Activated T-helper 1 cell treated with anti-CD3 and anti-CD28 coated beads, Interleukin-2, amount 50 U/mL, for 16 hours (primary cell): Measurements from ENCODE around the gene OR14A16.

ENCODE experiments used
- DNase-seq, 2 donors: peaks; one replicate each; pipeline ENCODE4 v3.0.0-alpha.2; 2020; ENCODE audit warnings: low read depth in 1 of 2, low spot score in 1 of 2

Gene OR14A16

GRCh38 chr1:247824023-247824422 lies at the start of gene OR14A16:
OR14A16 (minus strand) TSS chr1:247824119; CDS start chr1:247815729, 8,390 bp downstream.
- DNase-seq: no peak

GRCh38 chr1:247865416-247865815 lies 41.5 kb upstream of the OR14A16 start:
- DNase-seq: no peak

- no peak for DNase-seq
These were observed 40.7 kb upstream of the OR14A16 start for GRCh38 chr1:247864644-247865043.

GRCh38 chr1:247862756-247863155 lies 38.8 kb upstream of the OR14A16 start:
- DNase-seq: no peak

GRCh38 chr1:247857985-247858619 lies 34.2 kb upstream of the OR14A16 start:
- no peak for DNase-seq

GRCh38 chr1:247857069-247857984 lies 33.4 kb upstream of the OR14A16 start, which contains the start of gene TRIM58:
TRIM58 (plus strand) TSS chr1:247857187; CDS start chr1:247857247, 60 bp downstream.
- DNase-seq: no peak

- DNase-seq: no peak
These were observed 32.0 kb upstream of the OR14A16 start for GRCh38 chr1:247855911-247856310.

GRCh38 chr1:247854899-247855545 lies 31.1 kb upstream of the OR14A16 start:
- DNase-seq: no peak

GRCh38 chr1:247849616-247850015 lies 25.7 kb upstream of the OR14A16 start:
- no peak for DNase-seq

- no peak for DNase-seq
These were observed 24.4 kb upstream of the OR14A16 start for GRCh38 chr1:247848346-247848745.

GRCh38 chr1:247845693-247846017 lies 21.7 kb upstream of the OR14A16 start:
- no peak for DNase-seq

- DNase-seq: no peak
These were observed 21.2 kb upstream of the OR14A16 start for GRCh38 chr1:247845011-247845692.

- DNase-seq: no peak
These were observed 19.5 kb upstream of the OR14A16 start for GRCh38 chr1:247843411-247843810.

- no peak for DNase-seq
These were observed 17.9 kb upstream of the OR14A16 start, which contains the start of gene OR11L1 for GRCh38 chr1:247841796-247842195. OR11L1 (minus strand) TSS chr1:247841896; CDS start chr1:247841896, 0 bp downstream.

GRCh38 chr1:247840818-247841217 lies 16.9 kb upstream of the OR14A16 start:
- no peak for DNase-seq

GRCh38 chr1:247833601-247834000 lies 9.7 kb upstream of the OR14A16 start:
- DNase-seq: no peak

- no peak for DNase-seq
These were observed 5.7 kb upstream of the OR14A16 start for GRCh38 chr1:247829656-247830055.

GRCh38 chr1:247825362-247825761 lies 1.4 kb upstream of the OR14A16 start:
- no peak for DNase-seq

- DNase-seq: no peak
These were observed 1.9 kb downstream of the OR14A16 start for GRCh38 chr1:247822060-247822459.

- no peak for DNase-seq
These were observed 11.3 kb downstream of the OR14A16 start for GRCh38 chr1:247812637-247813036.

- no peak for DNase-seq
These were observed 26.4 kb downstream of the OR14A16 start for GRCh38 chr1:247797518-247797917.
